Bronchial epithelial cell (primary cell): ENCODE data around the gene PKLR. TPM values are rescaled to one million over a fixed set of nuclear protein-coding genes. Genes with fewer than 3 reads are reported as not detected.
A peak's percentile ranks its signal among the peaks of the same experiment; 100 is the strongest.

ENCODE experiments used
- DNase-seq: peaks from one replicate; pipeline ENCODE4 v3.0.0-alpha.2; 2010; ENCODE audit warnings: low read depth
- FAIRE-seq: peaks from 2 replicates; lab custom pipeline; 2011; peaks lifted over from hg19 to GRCh38; lab: Jason Lieb, UNC
- H3K27me3 ChIP-seq: 2 replicates; pipeline ENCODE4 v1.5.1; 2011; ENCODE audit warnings: low read length; ENCODE audit not compliant: control insufficient read depth, insufficient read depth
- H3K36me3 ChIP-seq: 2 replicates; pipeline ENCODE4 v1.5.1; 2011; ENCODE audit warnings: low read length; ENCODE audit not compliant: control insufficient read depth, insufficient read depth
- H3K4me3 ChIP-seq: 2 replicates; pipeline ENCODE4 v1.5.1; 2011; ENCODE audit warnings: mild to moderate bottlenecking, low read depth, low read length, control low read depth
- total RNA-seq: library from RNA; depleted of rRNA; stranded (reverse); fragments of >200 nt; gene quantifications from 2 replicates; pipeline ENCODE4 v1.2.1, GENCODE V29; 2014
- TF ChIP-seq, protein P1 (sequence below): IDR thresholded peaks from 2 replicates; pipeline ENCODE4 v1.5.1; 2011; ENCODE audit warnings: mild to moderate bottlenecking, moderate library complexity, low read length, control low read depth, inconsistent platforms; ENCODE audit not compliant: insufficient read depth, severe bottlenecking

The PKLR gene
- total RNA-seq, 1 donor from 2014 or later: not detected

DNA sequence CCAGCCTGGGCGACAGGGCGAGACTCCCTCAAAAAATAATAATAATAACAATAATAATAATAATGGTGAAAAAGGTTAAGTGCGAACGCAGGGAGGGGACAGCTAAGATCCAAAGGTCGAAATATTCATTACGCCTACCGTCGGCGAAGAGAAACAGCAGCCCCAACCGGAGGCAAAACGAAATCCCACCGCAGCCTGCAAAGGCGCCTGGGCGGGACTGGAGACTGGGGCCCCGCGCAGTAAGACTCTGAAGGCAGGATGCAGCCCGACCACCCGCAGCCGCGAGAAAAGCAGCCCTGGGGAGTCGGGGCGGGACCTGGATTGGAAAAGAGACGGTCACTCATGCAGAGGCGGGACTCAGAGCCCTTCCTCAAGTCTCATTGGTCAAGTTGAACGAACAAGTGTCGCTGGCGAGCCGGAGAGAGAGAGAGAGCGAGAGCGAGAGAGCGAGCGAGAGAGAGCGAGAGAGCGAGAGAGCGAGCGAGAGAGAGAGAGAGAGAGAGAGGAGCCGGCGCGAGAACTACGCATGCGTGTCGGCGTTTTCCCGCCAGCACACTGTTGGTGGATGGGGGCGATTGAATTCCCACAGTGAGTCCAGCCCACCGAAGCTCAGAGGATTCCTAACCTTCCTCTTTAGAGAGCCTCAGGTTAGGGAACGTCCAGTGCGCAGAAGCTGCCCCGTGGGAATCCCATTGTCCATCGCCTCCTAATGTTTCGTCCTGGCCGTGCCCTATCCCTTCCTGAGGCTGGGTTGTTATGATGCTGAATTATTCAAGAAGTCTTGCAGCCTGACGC is 56.7 kb downstream of the PKLR start:
- DNase-seq: peak; percentile 95
- no peak for FAIRE-seq
- H3K27me3 ChIP-seq: no peaks in the 10 kb centered on the region

DNA sequence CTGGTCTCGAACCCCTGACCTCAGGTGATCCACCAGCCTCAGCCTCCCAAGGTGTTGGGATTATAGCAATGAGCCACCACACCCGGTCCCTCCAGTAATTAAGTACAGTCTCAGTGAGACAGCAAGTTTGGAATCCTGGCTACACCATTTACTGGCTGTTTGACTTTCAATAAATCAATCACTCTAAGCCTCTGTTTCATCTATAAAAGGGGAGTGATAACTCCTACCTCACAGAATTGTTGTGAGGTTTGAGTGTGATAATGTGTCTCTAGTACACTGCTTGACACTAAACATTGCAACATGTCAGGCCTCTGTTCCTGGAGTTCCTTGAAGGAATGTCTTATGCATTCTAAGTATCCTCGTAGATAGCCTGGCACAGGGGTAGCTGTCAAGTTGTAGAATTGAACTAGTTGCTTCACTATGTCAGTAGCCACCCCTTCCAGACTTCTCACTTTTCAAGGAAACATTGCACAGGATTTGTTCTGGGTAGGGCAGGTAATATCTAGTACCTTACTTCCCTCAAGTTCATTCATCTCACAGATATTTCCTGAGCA is 58.4 kb downstream of the PKLR start:
- Histone ChIP-seq H3K4me3 (no peak overlapping the region), H3K36me3 (peaks cover 8% of the 10 kb centered on the region), H3K27me3 (no peaks in the 10 kb centered on the region)
- no peak for FAIRE-seq
- DNase-seq: no peak
- TF ChIP-seq, protein P1, sequence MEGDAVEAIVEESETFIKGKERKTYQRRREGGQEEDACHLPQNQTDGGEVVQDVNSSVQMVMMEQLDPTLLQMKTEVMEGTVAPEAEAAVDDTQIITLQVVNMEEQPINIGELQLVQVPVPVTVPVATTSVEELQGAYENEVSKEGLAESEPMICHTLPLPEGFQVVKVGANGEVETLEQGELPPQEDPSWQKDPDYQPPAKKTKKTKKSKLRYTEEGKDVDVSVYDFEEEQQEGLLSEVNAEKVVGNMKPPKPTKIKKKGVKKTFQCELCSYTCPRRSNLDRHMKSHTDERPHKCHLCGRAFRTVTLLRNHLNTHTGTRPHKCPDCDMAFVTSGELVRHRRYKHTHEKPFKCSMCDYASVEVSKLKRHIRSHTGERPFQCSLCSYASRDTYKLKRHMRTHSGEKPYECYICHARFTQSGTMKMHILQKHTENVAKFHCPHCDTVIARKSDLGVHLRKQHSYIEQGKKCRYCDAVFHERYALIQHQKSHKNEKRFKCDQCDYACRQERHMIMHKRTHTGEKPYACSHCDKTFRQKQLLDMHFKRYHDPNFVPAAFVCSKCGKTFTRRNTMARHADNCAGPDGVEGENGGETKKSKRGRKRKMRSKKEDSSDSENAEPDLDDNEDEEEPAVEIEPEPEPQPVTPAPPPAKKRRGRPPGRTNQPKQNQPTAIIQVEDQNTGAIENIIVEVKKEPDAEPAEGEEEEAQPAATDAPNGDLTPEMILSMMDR: no peak

More for the DNA sequence above, 56.7 kb downstream of the PKLR start:
- H3K36me3 ChIP-seq: peaks cover 11% of the 10 kb centered on the region
- H3K4me3 ChIP-seq: peak overlapping the region; percentile 80
- TF ChIP-seq, protein P1: no peak

DNA sequence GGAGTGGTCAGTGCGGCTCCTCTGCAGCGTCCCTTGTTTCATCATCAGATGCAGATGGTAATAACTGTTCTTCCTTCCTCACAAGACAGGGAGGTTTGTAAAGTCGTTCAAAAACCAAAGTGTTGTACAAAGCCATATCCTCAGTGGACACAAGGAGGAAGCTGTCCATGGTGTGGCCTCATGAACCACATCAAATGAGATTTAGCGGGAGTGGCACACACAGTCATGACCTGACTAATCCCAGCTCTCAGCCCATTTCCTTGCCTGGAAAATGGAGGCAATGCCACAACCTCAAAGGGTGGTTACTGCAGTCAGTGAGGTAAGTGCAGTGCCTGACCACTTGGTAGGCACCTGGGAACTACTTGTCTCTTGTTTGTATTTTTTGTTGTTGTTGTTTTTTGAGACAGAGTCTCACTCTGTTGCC is 59.4 kb downstream of the PKLR start:
- Histone ChIP-seq H3K27me3 (no peaks in the 10 kb centered on the region), H3K36me3 (peaks cover 4% of the 10 kb centered on the region), H3K4me3 (no peak overlapping the region)
- DNase-seq (no peak), FAIRE-seq (no peak)
- TF ChIP-seq, protein P1: no peak

DNA sequence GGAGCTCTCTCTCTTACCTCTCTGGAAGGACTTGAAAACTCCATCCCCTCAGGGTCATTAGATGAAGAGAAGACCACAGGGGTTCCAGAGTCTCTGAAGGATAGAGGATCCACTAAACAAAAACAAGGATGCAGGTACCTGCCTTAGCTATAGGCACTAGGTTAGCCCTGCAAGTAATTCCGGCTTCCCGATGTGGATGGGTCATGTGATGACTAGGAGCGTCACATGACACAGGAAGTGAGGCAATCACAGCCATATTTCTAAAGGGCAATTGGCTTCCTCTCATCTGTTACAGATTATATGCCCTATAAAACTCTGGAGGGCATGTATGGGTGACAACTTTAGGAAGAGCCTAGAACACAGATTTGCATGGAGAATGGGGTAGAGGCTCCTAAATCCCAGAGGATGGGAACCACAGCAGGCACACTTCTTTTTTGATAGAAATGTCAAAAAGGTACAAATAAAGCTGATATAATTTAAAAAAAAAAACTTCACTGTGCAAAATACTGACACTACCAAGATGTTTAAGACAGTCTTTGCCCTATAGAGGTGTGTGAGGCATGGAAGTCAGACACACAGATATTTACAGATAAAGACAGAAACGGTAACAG is 60.1 kb downstream of the PKLR start:
- H3K4me3 ChIP-seq: peak overlapping the region; percentile 21
- no peak for FAIRE-seq

More for the DNA sequence above, 60.1 kb downstream of the PKLR start:
- TF ChIP-seq, protein P1: no peak
- DNase-seq: peak; percentile 77
- no peaks in the 10 kb centered on the region for H3K27me3 ChIP-seq
- peaks cover 4% of the 10 kb centered on the region for H3K36me3 ChIP-seq

Other genes starting within 250 kb of the PKLR start
- gene EFNA4, start 237.7 kb downstream of the PKLR start, total RNA-seq: 8.7 and 12.9 TPM in 2 replicates
- gene EFNA3, start 222.6 kb downstream of the PKLR start, total RNA-seq: 3.7 and 11.9 TPM in 2 replicates
- gene EFNA1, start 173.6 kb downstream of the PKLR start, total RNA-seq: 31.9 and 54.3 TPM in 2 replicates
- 149 and 161 TPM in 2 replicates for gene SLC50A1, start 165.6 kb downstream of the PKLR start, total RNA-seq
- 37.4 and 43.5 TPM in 2 replicates for gene DPM3, start 160.9 kb downstream of the PKLR start, total RNA-seq
- 76.3 and 133 TPM in 2 replicates for gene KRTCAP2, start 128.1 kb downstream of the PKLR start, total RNA-seq
- gene TRIM46, start 127.6 kb downstream of the PKLR start, total RNA-seq: 0.26 and 0.64 TPM in 2 replicates
- gene THBS3, start 93.5 kb downstream of the PKLR start, total RNA-seq: 16.3 and 19.6 TPM in 2 replicates
- gene MTX1, start 92.7 kb downstream of the PKLR start, total RNA-seq: 48.4 and 49.5 TPM in 2 replicates
- gene ENTREP3, start 46.0 kb downstream of the PKLR start, total RNA-seq: 3.2 and 3.7 TPM in 2 replicates
- 23.4 and 26.9 TPM in 2 replicates for gene SCAMP3, start 39.1 kb downstream of the PKLR start, total RNA-seq
- 19.7 and 23.4 TPM in 2 replicates for gene CLK2, start 27.9 kb downstream of the PKLR start, total RNA-seq
- 0.90 and 1.1 TPM in 2 replicates for gene HCN3, start 24.0 kb downstream of the PKLR start, total RNA-seq
- gene FDPS, start 7.4 kb upstream of the PKLR start, total RNA-seq: 103 and 167 TPM in 2 replicates
- 13.2 and 20.6 TPM in 2 replicates for gene RUSC1, start 19.5 kb upstream of the PKLR start, total RNA-seq